Caco-2 (cell line): Measurements from ENCODE around the gene SCAMP4. TPM values are rescaled to one million over a fixed set of nuclear protein-coding genes. Genes with fewer than 3 reads are reported as not detected.
A peak's percentile ranks its signal among the peaks of the same experiment; 100 is the strongest.

Experiments used
- Bru-seq: library from RNA; stranded (reverse); fragments of 400-500 nt; gene quantifications from one replicate; lab custom pipeline; 2021; lab: Mats Ljungman, UMichigan
- BruChase-seq, 2 experiments: library from RNA; stranded (reverse); fragments of 400-500 nt; gene quantifications; one replicate each; lab custom pipeline; 2021; lab: Mats Ljungman, UMichigan
- BruUV-seq: library from RNA; stranded (reverse); fragments of 400-500 nt; replicated peaks from 2 replicates; lab custom pipeline; 2021; lab: Mats Ljungman, UMichigan
- CTCF ChIA-PET: fragments of 300-600 bp; sonication (Branson Sonifier 250); formaldehyde crosslinking; loops from one replicate; lab custom pipeline; 2022; ENCODE audit warnings: antibody characterized with exemption; lab: Charles Lee
- POLR2A ChIA-PET: fragments of 300-600 bp; sonication (Branson Sonifier 250); formaldehyde crosslinking; loops from one replicate; lab custom pipeline; 2022; ENCODE audit warnings: antibody characterized with exemption; lab: Charles Lee
- DNase-seq, 2 experiments: peaks; one replicate each; pipeline versions ENCODE4 v3.0.0 to v3.0.0-alpha.2; 2020 to 2022
- H3K27me3 ChIP-seq: replicated peaks from 2 replicates; pipeline ENCODE4 v1.6.0; 2011; ENCODE audit warnings: low read length; ENCODE audit not compliant: control insufficient read depth, insufficient read depth
- H3K36me3 ChIP-seq: 2 replicates; pipeline ENCODE4 v1.5.1; 2011; ENCODE audit warnings: low read length; ENCODE audit not compliant: control insufficient read depth, insufficient read depth
- H3K4me1 ChIP-seq: fragments of 250-450 bp; sonication (Bioruptor Pico); 2 replicates; pipeline ENCODE4 v1.5.1; 2020; ENCODE audit warnings: mild to moderate bottlenecking
- H3K4me3 ChIP-seq: 2 replicates; pipeline ENCODE4 v1.5.1; 2011; ENCODE audit warnings: low read depth, mild to moderate bottlenecking, control low read depth, low read length
- H3K9me3 ChIP-seq: fragments of 250-450 bp; sonication (Bioruptor Pico); 2 replicates; pipeline ENCODE4 v1.5.1; 2020; ENCODE audit warnings: mild to moderate bottlenecking, moderate library complexity
- H3K27ac Mint-ChIP-seq: one replicate; pipeline ENCODE4 v1.8.0; 2022; ENCODE audit warnings: mixed read lengths; ENCODE audit not compliant: unreplicated experiment
- H3K27me3 Mint-ChIP-seq: one replicate; pipeline ENCODE4 v1.8.0; 2022; ENCODE audit warnings: mixed read lengths; ENCODE audit not compliant: insufficient read depth, unreplicated experiment
- H3K36me3 Mint-ChIP-seq: one replicate; pipeline ENCODE4 v1.8.0; 2022; ENCODE audit warnings: mild to moderate bottlenecking, mixed read lengths; ENCODE audit not compliant: insufficient read depth, unreplicated experiment
- H3K4me1 Mint-ChIP-seq: one replicate; pipeline ENCODE4 v1.8.0; 2022; ENCODE audit warnings: low read depth, mixed read lengths; ENCODE audit not compliant: unreplicated experiment
- H3K4me3 Mint-ChIP-seq: one replicate; pipeline ENCODE4 v1.8.0; 2022; ENCODE audit warnings: mild to moderate bottlenecking, moderate library complexity, mixed read lengths; ENCODE audit not compliant: unreplicated experiment
- H3K9me3 Mint-ChIP-seq: one replicate; pipeline ENCODE4 v1.8.0; 2022; ENCODE audit warnings: mixed read lengths; ENCODE audit not compliant: unreplicated experiment
- CTCF ChIP-seq, 2 experiments: fragments of 200-600 bp in 1 of 2; IDR thresholded peaks; 1 replicate in 1 of 2; 2 replicates in 1 of 2; pipeline versions ENCODE4 v1.5.1 to v1.8.0; 2011 to 2022; ENCODE audit warnings: antibody characterized with exemption in 1 of 2, control low read depth in 1 of 2, inconsistent platforms in 1 of 2, low read depth in 1 of 2, low read length in 1 of 2, mild to moderate bottlenecking in 1 of 2, moderate library complexity in 1 of 2; ENCODE audit not compliant: insufficient read depth in 1 of 2, severe bottlenecking in 1 of 2, unreplicated experiment in 1 of 2
- intact Hi-C: fragments of 100-400 bp; cut with micrococcal nuclease; formaldehyde crosslinking; loops from one replicate; pipeline ENCODE4 v1.10.0; 2022; ENCODE audit not compliant: unreplicated experiment
- long read RNA-seq: library from polyadenylated mRNA; stranded (forward); transcript quantifications from one replicate; pipeline ENCODE4 v2.0.0, GENCODE V29; 2022
- total RNA-seq: library from RNA; stranded (reverse); gene quantifications from 2 replicates; pipeline ENCODE4 v1.2.3, GENCODE V29; 2022

The SCAMP4 gene
- 78.3 and 84.1 TPM in 2 replicates for total RNA-seq
- Bru-seq, nascent RNA: percentile 59 among the genes with signal in this experiment
- percentile 70 among the genes with signal in this experiment for BruChase-seq, experiment 1, labeled RNA remaining after a 2-hour chase
- BruChase-seq, experiment 2, labeled RNA remaining after a 6-hour chase: percentile 86 among the genes with signal in this experiment
- long read RNA-seq, transcript SCAMP4-201 (7 exons, 2,684 nt): major isoform, 56 of 83 reads
- long read RNA-seq, partial matches to known transcripts: 14 of 83 reads
- long read RNA-seq, other reads (novel, unspliced or antisense): 4 of 83 reads

- no peaks in the 10 kb centered on the region for H3K27me3 ChIP-seq
- intact Hi-C loops: loop anchor here (1.0 kb wide), 1 partner anchor 41 kb away; no protein-coding TSS in a partner anchor
- peak within 1 kb of the TSS; percentile 89 for H3K4me3 Mint-ChIP-seq
- H3K27me3 Mint-ChIP-seq: no peaks in the 10 kb centered on the region
- BruUV-seq: no TSS peak
- peak within 1 kb of the TSS; percentile 70 for H3K4me3 ChIP-seq
- POLR2A ChIA-PET: interaction anchor here (0.5 to 1.0 kb wide), 4 partner anchors 21 to 878 kb away, joined by 3 read pairs; no protein-coding TSS in a partner anchor
- H3K9me3 ChIP-seq: no peaks in the 10 kb centered on the region
- peaks cover 24% of the 10 kb centered on the region for H3K4me1 ChIP-seq
- peak within 1 kb of the TSS; percentile 94 for H3K27ac Mint-ChIP-seq
- H3K36me3 Mint-ChIP-seq: peaks cover 39% of the 10 kb centered on the region
- H3K36me3 ChIP-seq: no peaks in the 10 kb centered on the region
- CTCF ChIA-PET: interaction anchor here (0.5 kb wide), 1 partner anchor 114 kb away, joined by 4 read pairs; no protein-coding TSS in a partner anchor
- peak; percentile 98 to 99 for DNase-seq
- H3K9me3 Mint-ChIP-seq: no peaks in the 10 kb centered on the region
- H3K4me1 Mint-ChIP-seq: peaks cover 8% of the 10 kb centered on the region
- TF ChIP-seq CTCF (IDR thresholded peaks at IDR 0.05; ENCODE audit: insufficient read depth in 1 of 2, low read depth in 1 of 2, low read length in 1 of 2, severe bottlenecking in 1 of 2, unreplicated experiment in 1 of 2): no peak
Measured at GRCh38 chr19:1905110-1905862, at the start of gene SCAMP4, which contains the start of gene ADAT3. TSS of gene SCAMP4 (plus strand) at chr19:1905399. CDS start at chr19:1915020, 9,621 bp downstream. TSS of gene ADAT3 (plus strand) at chr19:1905399. CDS start at chr19:1912048, 6,649 bp downstream.

GRCh38 chr19:1855828-1856255 lies 49.4 kb upstream of the SCAMP4 start:
- Mint-ChIP-seq H3K36me3 (peaks cover 8% of the 10 kb centered on the region), H3K27ac (no peak overlapping the region), H3K27me3 (no peaks in the 10 kb centered on the region), H3K4me3 (no peak overlapping the region), H3K4me1 (no peaks in the 10 kb centered on the region), H3K9me3 (no peaks in the 10 kb centered on the region)
- no TSS peak for BruUV-seq
- Histone ChIP-seq H3K9me3 (no peaks in the 10 kb centered on the region), H3K4me3 (no peak overlapping the region), H3K27me3 (no peaks in the 10 kb centered on the region), H3K36me3 (no peaks in the 10 kb centered on the region), H3K4me1 (peaks cover 30% of the 10 kb centered on the region)
- no peak for TF ChIP-seq CTCF (IDR thresholded peaks at IDR 0.05; ENCODE audit: insufficient read depth in 1 of 2, low read depth in 1 of 2, low read length in 1 of 2, severe bottlenecking in 1 of 2, unreplicated experiment in 1 of 2)
- intact Hi-C loops: no loop called here
- DNase-seq: no peak
- POLR2A ChIA-PET: no interaction called here
- CTCF ChIA-PET: no interaction called here

- Histone ChIP-seq H3K4me1 (peaks cover 35% of the 10 kb centered on the region), H3K36me3 (no peaks in the 10 kb centered on the region), H3K27me3 (no peaks in the 10 kb centered on the region), H3K4me3 (no peak overlapping the region), H3K9me3 (no peaks in the 10 kb centered on the region)
- no peaks in the 10 kb centered on the region for H3K27me3 Mint-ChIP-seq
- intact Hi-C loops: no loop called here
- ChIA-PET CTCF (no interaction called here), POLR2A (no interaction called here)
- no peak overlapping the region for H3K4me3 Mint-ChIP-seq
- BruUV-seq: no TSS peak
- TF ChIP-seq CTCF (IDR thresholded peaks at IDR 0.05; ENCODE audit: insufficient read depth in 1 of 2, low read depth in 1 of 2, low read length in 1 of 2, severe bottlenecking in 1 of 2, unreplicated experiment in 1 of 2): no peak
- H3K36me3 Mint-ChIP-seq: peaks cover 3% of the 10 kb centered on the region
- no peak for DNase-seq
- peaks cover 1% of the 10 kb centered on the region for H3K4me1 Mint-ChIP-seq
- H3K9me3 Mint-ChIP-seq: no peaks in the 10 kb centered on the region
- no peak overlapping the region for H3K27ac Mint-ChIP-seq
Measured at GRCh38 chr19:1856345-1856697, 48.9 kb upstream of the SCAMP4 start.
